Activated CD8-positive, alpha-beta memory T cell treated with anti-CD3 and anti-CD28 coated beads for 36 hours (primary cell): ENCODE results near the gene ANKRD9. TPM values are rescaled to one million over a fixed set of nuclear protein-coding genes. Genes with fewer than 3 reads are reported as not detected.

Experiments used
- CTCF ChIA-PET: fragments of 350-600 bp; sonication (Branson Sonifier 250); formaldehyde crosslinking; loops from one replicate; lab custom pipeline; 2021; ENCODE audit warnings: antibody characterized with exemption; lab: Charles Lee
- POLR2A ChIA-PET: fragments of 350-600 bp; sonication (Branson Sonifier 250); formaldehyde crosslinking; loops from one replicate; lab custom pipeline; 2021; ENCODE audit warnings: antibody characterized with exemption; lab: Charles Lee
- total RNA-seq, 2 experiments: library from RNA; stranded (reverse); gene quantifications; one replicate each; pipeline ENCODE4 v1.2.3, GENCODE V29; 2021

ANKRD9 gene
- total RNA-seq, 2 experiments from 2014 or later = 11.8 to 15.2 TPM

GRCh38 chr14:102517392-102518062 is 8.0 kb upstream of the ANKRD9 start:
- POLR2A ChIA-PET = no interaction called here
- CTCF ChIA-PET = interaction anchor here (1.1 to 1.5 kb wide), 2 partner anchors 79 to 80 kb away, joined by 4 to 5 read pairs; no protein-coding TSS in a partner anchor

DNA sequence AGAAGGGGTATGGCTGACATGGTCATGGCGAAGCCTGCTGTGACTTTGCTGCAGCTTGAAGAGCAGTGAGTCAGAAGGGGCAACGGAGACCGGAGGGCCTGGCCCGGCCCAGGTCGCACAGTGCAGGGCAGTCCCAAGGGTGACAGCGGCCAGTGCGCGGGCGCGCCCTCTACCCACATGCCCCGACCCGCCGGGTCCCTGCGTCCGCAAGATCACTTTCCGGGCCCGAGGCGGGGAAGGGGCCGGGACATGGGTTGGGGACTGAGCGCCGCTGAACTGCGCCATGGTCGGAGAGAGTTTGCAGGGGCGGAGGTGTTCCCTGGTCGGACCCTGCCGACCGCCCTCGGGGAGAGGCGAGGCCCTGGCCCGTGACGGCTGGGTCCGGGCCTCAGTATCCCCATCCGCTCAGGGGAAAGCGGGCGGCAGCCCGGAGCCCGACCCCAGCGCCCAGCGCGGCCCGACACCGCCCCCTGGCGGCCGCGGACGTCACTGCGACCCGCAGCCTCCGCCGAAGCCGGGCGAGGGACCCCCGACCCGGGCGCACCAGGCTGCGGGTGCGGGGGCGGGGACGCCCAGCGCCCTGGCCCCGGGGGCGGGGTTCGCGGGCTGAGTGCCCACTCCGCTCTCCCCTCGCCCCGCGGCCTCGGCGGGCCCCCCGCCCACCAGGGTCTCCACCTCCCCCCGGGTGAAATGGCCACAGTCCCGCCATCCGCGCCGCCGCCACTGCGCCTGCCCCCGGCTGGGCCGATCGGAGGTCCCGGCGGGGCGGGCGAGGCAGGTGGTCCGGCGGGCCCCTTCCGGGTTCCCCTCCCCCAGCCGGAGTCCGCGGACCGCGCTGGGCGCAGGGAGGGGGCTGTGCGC is 7.2 kb upstream of the ANKRD9 start:
- ChIA-PET CTCF (interaction anchor here (0.7 to 2.7 kb wide), 8 partner anchors 15 to 199 kb away, joined by 3 to 20 read pairs (median 4); no protein-coding TSS in a partner anchor), POLR2A (no interaction called here)

GRCh38 chr14:102514987-102515733 is 5.6 kb upstream of the ANKRD9 start:
- POLR2A ChIA-PET = interaction anchor here (0.6 kb wide), 1 partner anchor 180 kb away, joined by 6 read pairs; no protein-coding TSS in a partner anchor

GRCh38 chr14:102513899-102514772 is 4.6 kb upstream of the ANKRD9 start:
- ChIA-PET CTCF (interaction anchor here (2.7 kb wide), 1 partner anchor 76 kb away, joined by 20 read pairs; no protein-coding TSS in a partner anchor), POLR2A (no interaction called here)

More at GRCh38 chr14:102514987-102515733, 5.6 kb upstream of the ANKRD9 start:
- CTCF ChIA-PET = interaction anchor here (1.0 to 2.7 kb wide), 4 partner anchors 45 to 151 kb away, joined by 3 to 20 read pairs (median 5); no protein-coding TSS in a partner anchor

DNA sequence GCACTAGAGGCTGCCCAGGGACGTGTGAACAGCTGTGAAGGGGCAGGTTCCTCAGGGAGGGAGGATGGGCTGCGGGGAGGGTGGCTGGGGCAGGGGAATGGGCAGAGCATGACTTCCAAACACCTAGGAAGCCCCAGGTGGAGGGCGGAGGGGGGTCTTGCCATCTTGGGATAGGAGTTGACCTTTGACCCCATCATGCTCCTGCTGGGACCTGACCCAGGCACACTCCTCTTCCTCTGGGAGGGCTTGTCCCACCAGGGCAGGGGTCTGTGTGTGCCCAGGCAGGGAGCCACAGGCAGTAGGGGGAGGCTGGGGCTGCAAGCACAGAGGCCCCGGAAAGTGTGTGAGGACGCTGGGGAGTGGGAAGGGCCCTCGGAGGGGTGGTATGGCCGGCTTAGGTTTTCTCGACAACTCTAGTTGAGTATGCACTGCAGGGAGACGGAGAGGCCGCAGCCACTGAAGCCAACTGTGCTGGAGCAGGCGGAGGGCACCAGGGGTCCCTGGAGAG is 3.3 kb upstream of the ANKRD9 start:
- ChIA-PET CTCF (no interaction called here), POLR2A (no interaction called here)

GRCh38 chr14:102511538-102511937 is 2.0 kb upstream of the ANKRD9 start:
- ChIA-PET CTCF (no interaction called here), POLR2A (no interaction called here)

DNA sequence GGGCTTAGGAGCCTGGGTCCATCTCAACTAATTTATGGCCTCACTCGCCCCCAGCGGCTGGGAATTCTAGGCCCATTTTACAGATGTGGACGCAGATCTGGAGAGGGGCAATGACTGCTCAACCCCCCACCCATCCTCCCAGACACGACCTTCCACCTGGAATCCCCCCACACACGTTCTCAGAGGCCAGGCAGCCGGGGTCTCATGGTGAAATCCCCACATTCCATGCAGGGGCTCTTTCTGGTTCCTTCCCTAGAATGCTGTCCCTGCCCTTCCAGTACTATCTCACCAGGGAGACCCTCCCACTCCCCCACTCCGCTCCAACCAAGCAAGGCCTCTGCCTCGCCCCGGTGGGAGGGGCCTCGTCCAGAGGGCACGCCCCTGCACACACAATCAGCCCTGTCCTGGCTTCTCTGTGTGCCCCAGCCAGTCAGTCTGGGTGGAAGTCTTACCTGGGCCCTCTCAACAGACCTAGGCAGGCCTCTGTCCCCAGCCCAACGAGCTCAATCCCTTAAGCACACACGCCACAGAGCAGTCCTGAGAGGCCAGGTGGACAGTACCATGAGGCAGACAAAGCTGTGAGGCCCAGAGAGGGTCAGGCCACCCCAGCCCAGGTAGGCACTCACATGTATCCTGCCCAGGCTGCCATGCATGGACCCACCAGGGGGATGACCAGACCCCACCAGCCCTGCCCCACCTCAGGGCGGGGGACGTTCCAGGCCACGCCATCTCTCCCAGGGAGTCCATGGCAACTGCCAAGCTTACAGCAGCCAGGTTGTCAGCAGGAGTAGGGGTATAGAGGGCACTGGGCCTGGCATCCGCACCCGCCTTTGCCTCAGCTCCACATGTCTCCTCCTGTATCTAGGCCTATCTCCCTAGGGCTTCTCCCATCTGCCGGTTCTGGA is 1.3 kb upstream of the ANKRD9 start:
- POLR2A ChIA-PET = no interaction called here
- CTCF ChIA-PET = interaction anchor here (0.9 to 1.5 kb wide), 2 partner anchors 14 to 73 kb away, joined by 3 to 4 read pairs; no protein-coding TSS in a partner anchor

GRCh38 chr14:102508774-102509745 is 516 bp downstream of the ANKRD9 start:
- POLR2A ChIA-PET = no interaction called here

DNA sequence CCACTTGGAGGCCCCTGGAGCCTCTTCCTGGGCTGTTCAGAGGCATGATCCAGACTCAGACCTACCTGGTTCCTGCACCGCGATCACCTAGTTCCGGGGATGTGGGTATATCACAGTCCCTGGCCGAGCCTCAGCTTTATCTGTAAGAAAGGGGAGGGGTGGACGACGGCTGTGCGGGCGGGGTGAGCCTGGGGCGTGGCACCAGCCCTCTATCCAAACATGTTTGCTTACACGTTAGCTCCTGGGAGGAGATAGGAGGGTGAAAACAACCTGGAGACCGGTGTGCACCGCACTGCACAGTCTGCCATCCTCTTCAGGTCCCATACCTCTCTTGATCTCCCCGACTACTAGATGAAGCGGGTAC is 1.2 kb downstream of the ANKRD9 start:
- ChIA-PET CTCF (interaction anchor here (0.6 to 1.0 kb wide), 3 partner anchors 8 to 70 kb away, joined by 3 to 4 read pairs (median 3); no protein-coding TSS in a partner anchor), POLR2A (no interaction called here)

More at GRCh38 chr14:102508774-102509745, 516 bp downstream of the ANKRD9 start:
- CTCF ChIA-PET = interaction anchor here (1.0 to 1.5 kb wide), 3 partner anchors 9 to 16 kb away, joined by 3 to 4 read pairs (median 3); no protein-coding TSS in a partner anchor

- CTCF ChIA-PET = interaction anchor here (0.6 to 1.0 kb wide), 3 partner anchors 11 to 70 kb away, joined by 3 to 4 read pairs (median 3); no protein-coding TSS in a partner anchor
- POLR2A ChIA-PET = no interaction called here
These were observed 1.7 kb downstream of the ANKRD9 start for GRCh38 chr14:102507857-102508312.

DNA sequence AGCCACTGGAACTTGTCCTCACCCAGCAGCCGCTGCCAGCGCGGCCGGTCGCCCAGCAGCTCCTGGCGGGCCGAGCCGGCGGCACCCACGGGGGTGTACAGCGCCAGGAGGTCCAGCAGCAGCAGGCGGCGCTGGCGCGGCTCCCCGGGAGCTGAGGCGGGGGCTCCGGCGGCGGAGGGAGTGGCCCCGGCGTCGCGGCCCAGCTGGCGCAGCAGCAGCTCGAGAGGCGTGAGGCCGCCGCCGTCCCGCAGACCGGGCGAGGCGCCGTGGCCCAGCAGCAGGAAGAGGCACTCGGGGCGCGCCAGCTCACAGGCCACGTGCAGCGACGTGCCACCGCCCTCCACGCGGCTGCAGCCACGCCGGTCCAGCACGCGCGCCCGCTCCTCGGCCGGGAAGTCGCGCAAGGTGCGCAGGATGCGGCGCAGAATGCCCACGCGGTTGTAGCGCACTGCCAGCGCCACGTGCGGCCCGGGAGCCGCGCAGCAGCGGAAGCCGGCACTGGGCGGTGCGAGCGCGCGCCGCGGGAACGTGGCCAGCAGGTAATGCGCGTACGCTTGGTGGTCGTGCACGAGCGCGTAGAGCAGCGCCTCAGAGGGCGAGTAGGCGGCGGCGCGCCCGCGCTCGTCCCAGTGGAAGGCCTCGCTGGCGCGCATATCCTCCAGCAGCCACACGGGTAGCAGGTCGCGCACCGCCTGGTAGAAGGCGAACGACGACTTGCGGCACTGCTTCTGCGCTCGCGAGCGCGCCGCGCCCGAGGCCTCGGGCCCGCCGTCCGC is 2.3 kb downstream of the ANKRD9 start:
- ChIA-PET CTCF (interaction anchor here (0.6 kb wide), 1 partner anchor 46 kb away, joined by 3 read pairs; no protein-coding TSS in a partner anchor), POLR2A (no interaction called here)

- POLR2A ChIA-PET = no interaction called here
These were observed 3.0 kb downstream of the ANKRD9 start for GRCh38 chr14:102506626-102506925.

GRCh38 chr14:102505775-102506625 is 3.6 kb downstream of the ANKRD9 start:
- CTCF ChIA-PET = no interaction called here
- POLR2A ChIA-PET = no interaction called here

More at GRCh38 chr14:102506626-102506925, 3.0 kb downstream of the ANKRD9 start:
- CTCF ChIA-PET = no interaction called here

DNA sequence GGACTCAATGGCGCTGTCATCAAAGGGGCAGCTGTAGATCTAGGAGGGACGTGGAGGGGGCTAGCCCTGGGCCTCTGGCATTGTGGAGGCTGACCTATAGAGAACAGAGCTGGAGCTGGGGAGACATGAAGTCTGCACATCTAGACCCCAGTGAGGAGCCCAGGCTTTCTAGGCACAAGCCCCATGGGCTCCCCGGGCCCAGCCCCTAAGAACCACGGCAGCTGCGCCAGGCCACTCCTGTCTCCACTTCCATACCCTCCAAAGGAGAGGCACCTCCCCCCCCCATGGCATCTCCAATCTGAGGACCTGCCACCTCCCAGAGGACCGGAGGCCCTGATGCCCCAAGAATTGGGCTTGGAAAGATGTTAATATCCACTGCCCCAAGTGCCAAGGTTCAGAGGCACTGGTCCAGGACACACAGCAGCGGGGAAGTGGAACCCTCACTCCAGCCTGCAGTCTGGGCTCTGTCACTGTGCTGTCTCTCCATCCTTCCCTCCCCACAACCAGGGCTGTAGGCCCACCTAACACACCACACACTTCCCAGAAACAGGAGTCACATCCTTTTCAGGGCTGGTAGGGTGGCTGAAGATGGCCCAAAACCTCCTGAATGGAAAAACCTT is 4.5 kb downstream of the ANKRD9 start:
- ChIA-PET POLR2A (interaction anchor here (0.5 kb wide), 1 partner anchor 11 kb away, joined by 3 read pairs; no protein-coding TSS in a partner anchor), CTCF (no interaction called here)
